ENCODE measurements around the gene WNK4. TPM values are rescaled to one million over a fixed set of nuclear protein-coding genes. Genes with fewer than 3 reads are reported as not detected.
"Not testable (repeated sequence)": the region's sequence is repeated elsewhere in the genome, so short reads cannot be mapped to it uniquely, and the experiment has no call there.

WNK4 gene
- total RNA-seq = 1 to 10 TPM in 1 of 4 donors, under 1 TPM in 2, not detected in 1; under 0.01 to 1.7 (median 0.34) TPM

GRCh38 chr17:42779936-42780850, at the start of gene WNK4:
WNK4 (plus strand) TSS chr17:42780610; CDS start chr17:42780699, 89 bp downstream.
- DNase-seq = no peak
- peaks cover 13 to 32% of the 10 kb centered on the region in 2 donors for H3K27me3 ChIP-seq
- H3K27ac ChIP-seq = no peak within 1 kb of the TSS
- H3K9me3 ChIP-seq = no peaks in the 10 kb centered on the region
- no peaks in the 10 kb centered on the region for H3K36me3 ChIP-seq
- peaks cover 0 to 9% of the 10 kb centered on the region in 2 donors for H3K4me1 ChIP-seq
- TF ChIP-seq POLR2A (IDR thresholded peaks at IDR 0.05) = no peak
- intact Hi-C loops (cut with DNase I; ENCODE audit: low total_unique reads) = no loop called here
- H3K4me3 ChIP-seq = peak within 1 kb of the TSS in 1 of 2 donors; percentile 37

GRCh38 chr17:42740699-42741098, 39.7 kb upstream of the WNK4 start:
- Histone ChIP-seq H3K27ac (no peak overlapping the region), H3K27me3 (no peaks in the 10 kb centered on the region), H3K4me1 (peaks cover 0 to 4% of the 10 kb centered on the region in 2 donors), H3K36me3 (no peaks in the 10 kb centered on the region), H3K9me3 (no peaks in the 10 kb centered on the region), H3K4me3 (no peak overlapping the region)
- intact Hi-C loops (cut with DNase I; ENCODE audit: low total_unique reads) = no loop called here
- DNase-seq = no peak
- TF ChIP-seq POLR2A (IDR thresholded peaks at IDR 0.05) (no peak), CTCF (IDR thresholded peaks at IDR 0.05) (no peak)

GRCh38 chr17:42742916-42743315, 37.5 kb upstream of the WNK4 start:
- H3K27ac ChIP-seq, DNase-seq: not testable (repeated sequence)

GRCh38 chr17:42743595-42744282, 36.7 kb upstream of the WNK4 start:
- Histone ChIP-seq H3K27ac (peak overlapping the region; percentile 96), H3K9me3 (no peaks in the 10 kb centered on the region), H3K4me3 (peak overlapping the region; percentile 71 to 78), H3K36me3 (no peaks in the 10 kb centered on the region), H3K27me3 (no peaks in the 10 kb centered on the region), H3K4me1 (peaks cover 0 to 4% of the 10 kb centered on the region in 2 donors)
- TF ChIP-seq POLR2A (IDR thresholded peaks at IDR 0.05) (no peak), CTCF (IDR thresholded peaks at IDR 0.05) (peak in 2 of 4 experiments; percentile 10 to 19)
- intact Hi-C loops (cut with DNase I; ENCODE audit: low total_unique reads) = no loop called here
- no peak for DNase-seq

More at GRCh38 chr17:42742916-42743315, 37.5 kb upstream of the WNK4 start:
- H3K36me3 ChIP-seq; H3K9me3 ChIP-seq; intact Hi-C loops (cut with DNase I; ENCODE audit: low total_unique reads); H3K4me3 ChIP-seq; H3K4me1 ChIP-seq; H3K27me3 ChIP-seq: not testable (repeated sequence)

- TF ChIP-seq CTCF (IDR thresholded peaks at IDR 0.05) (no peak), POLR2A (IDR thresholded peaks at IDR 0.05) (no peak)
These were observed 36.1 kb upstream of the WNK4 start for GRCh38 chr17:42744283-42744805.

More at GRCh38 chr17:42744283-42744805, 36.1 kb upstream of the WNK4 start:
- Histone ChIP-seq H3K4me3 (peak overlapping the region; percentile 71 to 78), H3K27ac (peak overlapping the region; percentile 96), H3K9me3 (no peaks in the 10 kb centered on the region), H3K36me3 (no peaks in the 10 kb centered on the region), H3K27me3 (no peaks in the 10 kb centered on the region), H3K4me1 (peaks cover 0 to 4% of the 10 kb centered on the region in 2 donors)
- intact Hi-C loops (cut with DNase I; ENCODE audit: low total_unique reads) = no loop called here
- peak in 1 of 2 donors; percentile 78 for DNase-seq

All from uterus (tissue), 4 donors.